ENCODE measurements around the gene LIMS3. TPM values are rescaled to one million over a fixed set of nuclear protein-coding genes. Genes with fewer than 3 reads are reported as not detected.
"Not testable (repeated sequence)": the region's sequence is repeated elsewhere in the genome, so short reads cannot be mapped to it uniquely, and the experiment has no call there.

Gene LIMS3
- polyA plus RNA-seq, 1 donor from 2014 or later: 0.85 TPM

GRCh38 chr2:109913911-109914310 is 15.4 kb downstream of the LIMS3 start:
- not testable (repeated sequence) for H3K36me3 Mint-ChIP-seq

DNA sequence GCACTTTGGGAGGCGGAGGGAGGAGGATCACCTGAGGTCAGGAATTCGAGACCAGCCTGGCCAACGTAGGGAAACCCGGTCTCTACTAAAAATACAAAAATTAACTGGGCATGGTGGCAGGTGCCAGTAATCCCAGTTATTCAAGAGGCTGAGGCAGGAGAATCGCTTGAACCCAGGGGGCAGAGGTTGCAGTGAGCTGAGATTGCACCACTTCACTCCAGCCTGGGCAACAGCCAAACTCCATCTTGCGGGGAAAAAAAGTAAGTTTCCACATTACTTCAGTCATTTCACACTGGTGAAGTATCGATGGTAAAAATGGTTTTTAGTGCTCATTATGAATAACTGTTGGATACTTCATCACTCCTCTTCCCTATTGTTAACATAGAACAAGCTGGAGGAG is 16.1 kb downstream of the LIMS3 start:
- not testable (repeated sequence) for H3K36me3 Mint-ChIP-seq, H3K4me1 Mint-ChIP-seq, H3K27ac Mint-ChIP-seq, H3K4me3 Mint-ChIP-seq, H3K27me3 Mint-ChIP-seq, H3K9me3 Mint-ChIP-seq

More at GRCh38 chr2:109913911-109914310, 15.4 kb downstream of the LIMS3 start:
- H3K27ac Mint-ChIP-seq, H3K9me3 Mint-ChIP-seq, H3K4me3 Mint-ChIP-seq, H3K4me1 Mint-ChIP-seq, H3K27me3 Mint-ChIP-seq: not testable (repeated sequence)

- H3K4me1 Mint-ChIP-seq, H3K27me3 Mint-ChIP-seq, H3K27ac Mint-ChIP-seq, H3K36me3 Mint-ChIP-seq, H3K4me3 Mint-ChIP-seq, H3K9me3 Mint-ChIP-seq: not testable (repeated sequence)
Observed at GRCh38 chr2:109915830-109916229, 17.3 kb downstream of the LIMS3 start.

DNA sequence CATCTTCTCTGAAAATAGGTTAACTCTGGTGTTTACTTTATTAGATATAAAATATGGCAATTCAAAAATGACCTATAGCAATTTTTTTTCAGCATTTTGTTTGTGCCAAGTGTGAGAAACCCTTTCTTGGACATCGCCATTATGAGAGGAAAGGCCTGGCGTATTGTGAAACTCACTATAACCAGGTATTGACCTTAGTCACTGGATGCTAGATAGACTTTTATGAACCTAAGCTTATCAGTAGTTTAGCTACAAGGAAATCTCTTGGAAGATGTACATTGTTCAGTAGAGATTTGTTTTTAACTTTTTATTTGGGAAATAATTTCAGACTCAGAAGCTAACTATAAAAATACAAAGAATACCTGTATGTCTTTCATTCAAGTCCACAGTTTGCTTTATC is 21.7 kb downstream of the LIMS3 start:
- not testable (repeated sequence) for H3K36me3 Mint-ChIP-seq, H3K27me3 Mint-ChIP-seq, H3K9me3 Mint-ChIP-seq, H3K4me3 Mint-ChIP-seq, H3K27ac Mint-ChIP-seq, H3K4me1 Mint-ChIP-seq

DNA sequence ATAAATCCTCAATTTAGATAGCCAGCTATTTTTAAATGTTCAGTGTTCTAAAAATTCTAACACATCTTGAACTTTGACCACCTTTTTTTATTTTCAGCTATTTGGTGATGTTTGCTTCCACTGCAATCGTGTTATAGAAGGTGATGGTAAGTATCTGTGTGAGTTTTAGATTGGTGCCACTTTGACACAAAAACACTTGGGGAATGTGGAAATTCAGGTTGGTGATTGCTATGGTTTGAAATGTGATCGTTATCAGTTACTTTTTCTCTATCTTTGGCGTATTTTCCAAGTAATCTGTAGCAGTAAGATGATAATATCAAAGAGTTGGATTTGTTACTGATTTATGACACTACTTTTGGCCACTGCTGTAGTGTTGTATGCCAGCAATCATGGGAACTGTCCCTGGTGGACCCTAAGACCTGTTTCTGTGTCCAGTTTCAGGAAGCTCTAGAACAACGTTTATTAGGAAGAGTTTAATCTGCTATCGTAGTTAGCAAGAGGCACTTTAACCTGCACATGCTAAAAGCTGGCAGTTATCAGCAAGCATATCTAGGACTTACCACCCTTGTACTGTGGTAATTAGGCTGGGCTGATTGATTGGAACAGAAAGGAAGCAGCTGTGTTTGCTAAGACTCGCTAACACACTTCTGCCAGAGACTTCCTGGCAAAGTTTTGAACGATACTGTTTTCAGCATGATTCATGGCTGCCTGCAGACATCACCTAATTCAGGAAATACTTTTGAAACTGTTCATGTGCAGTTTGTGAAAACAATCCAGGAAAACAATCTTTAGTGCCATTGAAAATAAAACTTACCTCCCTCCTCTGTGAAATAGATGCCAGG is 23.3 kb downstream of the LIMS3 start:
- not testable (repeated sequence) for H3K9me3 Mint-ChIP-seq, H3K4me3 Mint-ChIP-seq, H3K4me1 Mint-ChIP-seq, H3K27me3 Mint-ChIP-seq, H3K36me3 Mint-ChIP-seq, H3K27ac Mint-ChIP-seq

DNA sequence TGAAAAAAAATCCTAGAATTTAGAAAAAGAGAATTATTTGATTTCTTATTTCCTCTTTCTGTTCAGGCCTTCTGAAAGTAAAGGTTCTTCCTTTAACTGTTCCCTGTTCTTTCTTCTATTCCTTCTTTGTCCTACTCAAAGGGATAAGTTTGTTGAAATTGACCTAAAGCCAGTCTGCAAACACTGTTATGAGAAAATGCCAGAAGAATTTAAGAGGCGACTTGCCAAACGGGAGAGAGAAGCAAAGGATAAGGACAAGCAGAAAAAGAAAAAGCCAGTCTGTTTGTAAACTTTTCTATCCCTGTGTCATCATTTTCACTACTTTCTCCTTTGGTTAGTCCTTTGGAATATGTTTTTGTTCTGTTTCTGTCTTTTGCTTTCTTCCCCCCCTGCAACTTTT is 26.0 kb downstream of the LIMS3 start:
- not testable (repeated sequence) for H3K4me3 Mint-ChIP-seq, H3K9me3 Mint-ChIP-seq, H3K27me3 Mint-ChIP-seq, H3K27ac Mint-ChIP-seq, H3K4me1 Mint-ChIP-seq, H3K36me3 Mint-ChIP-seq

DNA sequence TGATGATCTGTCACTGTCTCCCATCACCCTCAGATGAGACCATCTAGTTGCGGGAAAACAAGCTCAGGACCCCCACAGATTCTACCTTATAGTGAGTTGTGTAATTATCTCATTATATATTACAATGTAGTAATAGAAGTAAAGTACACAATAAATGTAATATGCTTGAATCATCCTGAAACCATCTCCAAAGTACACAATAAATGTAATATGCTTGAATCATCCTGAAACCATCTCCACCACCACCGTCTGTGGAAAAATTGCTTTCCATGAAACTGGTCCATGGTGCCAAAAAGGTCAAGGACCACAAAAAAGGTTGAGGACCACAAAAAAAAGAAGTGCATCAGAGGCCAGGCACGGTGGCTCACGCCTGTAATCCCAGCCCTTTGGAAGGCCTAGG is 29.3 kb downstream of the LIMS3 start:
- not testable (repeated sequence) for H3K9me3 Mint-ChIP-seq, H3K36me3 Mint-ChIP-seq, H3K27me3 Mint-ChIP-seq, H3K27ac Mint-ChIP-seq, H3K4me1 Mint-ChIP-seq, H3K4me3 Mint-ChIP-seq

DNA sequence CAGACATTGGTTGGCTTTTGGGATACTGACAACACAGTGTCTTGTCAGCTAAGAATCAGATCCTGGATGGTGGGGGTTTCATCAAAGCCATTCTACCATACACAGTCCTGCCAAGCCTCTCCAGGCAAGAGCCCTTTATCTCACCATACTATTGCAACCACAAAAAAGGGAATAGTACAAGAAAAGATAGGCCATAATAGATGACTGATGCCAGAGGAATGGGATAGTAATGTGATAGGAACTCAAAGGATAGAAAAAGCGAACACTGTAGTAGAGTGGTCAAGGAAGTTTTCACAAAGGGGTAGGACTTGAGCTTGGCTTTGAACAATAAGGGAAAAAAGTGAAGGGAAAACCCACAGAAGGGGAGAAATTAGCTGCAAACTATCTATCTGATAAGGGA is 30.7 kb downstream of the LIMS3 start:
- not testable (repeated sequence) for H3K9me3 Mint-ChIP-seq, H3K27ac Mint-ChIP-seq, H3K36me3 Mint-ChIP-seq, H3K27me3 Mint-ChIP-seq, H3K4me3 Mint-ChIP-seq, H3K4me1 Mint-ChIP-seq

- not testable (repeated sequence) for H3K4me3 Mint-ChIP-seq, H3K27me3 Mint-ChIP-seq, H3K27ac Mint-ChIP-seq, H3K4me1 Mint-ChIP-seq, H3K9me3 Mint-ChIP-seq, H3K36me3 Mint-ChIP-seq
Observed at GRCh38 chr2:109936534-109936933, 38.0 kb downstream of the LIMS3 start.

DNA sequence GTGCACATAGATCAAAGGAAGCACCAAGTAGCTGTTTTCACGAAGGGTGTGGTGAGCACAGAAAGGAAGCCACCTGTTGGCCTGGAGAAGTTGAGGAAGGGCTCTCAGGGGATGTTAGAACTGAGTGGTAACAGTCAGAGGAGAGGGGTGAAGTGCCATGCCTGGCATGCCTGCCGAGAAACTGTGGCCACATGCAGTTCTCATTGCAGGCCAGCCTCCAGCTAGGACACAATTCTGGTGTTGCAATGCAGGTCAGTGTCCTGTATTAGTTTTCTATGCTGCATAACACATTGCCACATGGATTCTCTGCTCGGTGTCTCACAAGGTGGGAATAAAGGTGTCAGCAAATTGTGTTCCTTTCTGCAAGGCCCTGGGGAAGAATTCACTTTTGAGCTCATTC is 46.9 kb downstream of the LIMS3 start:
- H3K27ac Mint-ChIP-seq, H3K27me3 Mint-ChIP-seq, H3K4me3 Mint-ChIP-seq: not testable (repeated sequence)

DNA sequence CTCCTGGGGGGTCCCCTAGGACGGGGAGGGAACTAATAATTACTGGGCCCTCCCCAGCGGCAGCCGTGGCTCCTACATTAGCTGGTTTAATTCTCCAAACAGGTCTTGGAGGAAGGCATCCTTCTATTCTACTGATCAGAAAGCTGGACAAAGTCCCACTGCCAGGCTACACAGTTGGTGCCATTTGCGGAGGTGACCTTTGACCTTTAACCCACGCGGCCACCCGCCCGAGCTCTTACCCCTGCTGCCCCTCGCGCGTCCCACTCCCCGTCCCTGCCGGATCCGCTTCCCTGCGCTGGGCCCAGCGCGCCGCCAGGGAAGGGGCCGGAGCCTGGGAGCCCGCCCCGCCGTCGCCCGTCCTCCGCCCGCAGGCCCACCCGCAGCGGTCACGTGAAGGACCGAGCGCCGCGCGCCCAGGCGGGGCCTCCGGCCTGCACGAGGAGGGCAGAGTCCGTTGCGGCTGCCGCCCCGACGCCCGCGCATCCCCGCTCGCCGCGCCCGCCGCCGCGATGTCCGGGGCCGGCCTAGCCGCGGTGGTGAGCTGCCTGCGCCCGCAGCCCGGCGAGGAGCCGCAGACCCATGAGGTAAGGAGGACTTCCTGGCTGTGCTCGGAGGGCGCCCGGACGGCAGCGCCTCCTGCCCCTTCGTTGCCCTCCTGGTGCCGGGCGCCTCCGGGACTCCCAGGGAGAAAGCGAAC is 48.9 kb downstream of the LIMS3 start:
- H3K4me3 Mint-ChIP-seq, H3K27me3 Mint-ChIP-seq, H3K36me3 Mint-ChIP-seq, H3K9me3 Mint-ChIP-seq, H3K4me1 Mint-ChIP-seq, H3K27ac Mint-ChIP-seq: not testable (repeated sequence)

More for the DNA sequence above, 46.9 kb downstream of the LIMS3 start:
- not testable (repeated sequence) for H3K36me3 Mint-ChIP-seq, H3K9me3 Mint-ChIP-seq, H3K4me1 Mint-ChIP-seq

DNA sequence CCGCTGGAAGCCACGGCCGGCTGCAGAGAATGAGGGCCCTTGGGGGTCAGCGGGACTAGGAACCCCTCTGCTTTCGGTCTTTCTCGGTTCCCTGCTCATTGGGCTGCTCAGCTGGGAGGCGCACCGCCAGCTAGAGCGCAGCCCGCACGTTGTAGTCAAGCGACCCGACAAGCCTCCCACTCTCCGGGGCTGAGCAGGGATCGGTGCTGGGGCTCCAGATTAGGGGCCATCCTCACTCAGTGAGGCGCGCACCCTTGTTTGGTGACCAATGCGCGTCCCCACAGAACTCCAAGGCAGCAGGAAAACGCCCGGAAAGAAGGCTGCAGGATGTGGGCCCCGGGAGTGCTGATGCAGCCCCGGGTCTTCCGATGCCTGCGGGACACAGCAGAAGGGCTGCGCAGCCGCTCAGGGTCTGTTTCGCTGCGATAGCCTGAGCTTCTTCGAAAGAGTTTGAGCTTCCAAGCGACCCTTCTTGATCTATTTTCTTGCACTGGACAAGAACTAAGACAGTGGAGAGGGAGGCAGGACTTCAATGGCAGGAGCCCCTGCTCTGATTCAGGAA is 49.6 kb downstream of the LIMS3 start:
- H3K4me1 Mint-ChIP-seq, H3K27me3 Mint-ChIP-seq, H3K9me3 Mint-ChIP-seq, H3K36me3 Mint-ChIP-seq, H3K27ac Mint-ChIP-seq, H3K4me3 Mint-ChIP-seq: not testable (repeated sequence)

- H3K27ac Mint-ChIP-seq, H3K36me3 Mint-ChIP-seq, H3K4me3 Mint-ChIP-seq, H3K4me1 Mint-ChIP-seq, H3K9me3 Mint-ChIP-seq, H3K27me3 Mint-ChIP-seq: not testable (repeated sequence)
Observed at GRCh38 chr2:109950146-109950843, 51.8 kb downstream of the LIMS3 start.

DNA sequence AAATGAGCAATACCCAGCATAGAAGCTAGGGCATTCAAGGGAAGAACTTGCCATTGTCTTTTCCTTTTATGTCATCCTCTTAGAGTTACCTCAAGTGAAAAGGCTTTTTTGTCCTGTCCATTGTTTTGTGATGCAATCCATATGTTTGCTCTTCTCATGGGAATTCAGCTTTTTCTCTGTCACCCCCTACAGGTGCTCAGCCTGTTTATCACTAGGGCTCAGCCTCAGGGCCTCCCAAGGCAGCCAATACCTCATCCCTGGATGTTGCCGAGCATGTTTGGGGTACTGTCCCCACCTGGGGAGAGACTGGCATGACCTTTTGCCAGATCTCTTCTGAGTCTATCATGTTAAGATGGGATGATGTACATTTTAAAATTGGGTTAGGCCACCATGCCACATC is 65.5 kb downstream of the LIMS3 start:
- not testable (repeated sequence) for H3K27ac Mint-ChIP-seq

DNA sequence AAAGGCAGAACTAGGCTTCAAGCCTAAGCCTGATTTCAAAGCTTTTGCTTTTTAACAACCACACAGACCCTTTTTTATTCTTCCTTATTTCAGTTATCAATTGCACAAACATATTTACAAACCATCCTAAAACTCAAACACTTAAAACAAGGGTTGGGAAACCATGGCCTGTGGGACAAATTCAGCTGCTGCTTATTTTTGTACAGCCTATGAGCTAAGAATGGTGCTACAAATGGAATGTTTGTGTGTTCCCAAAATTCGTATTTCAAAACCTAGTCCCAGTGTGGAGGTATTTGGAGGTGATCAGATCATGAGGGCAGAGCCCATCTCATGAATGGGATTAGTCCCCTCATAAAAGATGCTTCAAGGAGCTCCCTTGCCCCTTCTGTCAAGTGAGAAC is 67.0 kb downstream of the LIMS3 start:
- not testable (repeated sequence) for H3K27ac Mint-ChIP-seq, H3K4me3 Mint-ChIP-seq, H3K4me1 Mint-ChIP-seq, H3K36me3 Mint-ChIP-seq, H3K9me3 Mint-ChIP-seq, H3K27me3 Mint-ChIP-seq

More for the DNA sequence above, 65.5 kb downstream of the LIMS3 start:
- H3K9me3 Mint-ChIP-seq, H3K36me3 Mint-ChIP-seq, H3K4me1 Mint-ChIP-seq, H3K27me3 Mint-ChIP-seq, H3K4me3 Mint-ChIP-seq: not testable (repeated sequence)

Measured in IgD-negative memory B cell (primary cell).